Ovary (tissue), 9 donors: ENCODE measurements around the gene GLYATL1. TPM values are rescaled to one million over a fixed set of nuclear protein-coding genes. Genes with fewer than 3 reads are reported as not detected.

ENCODE experiments used
- DNase-seq, 5 donors: peaks; one replicate each; pipeline ENCODE4 v3.0.0-alpha.2; 2019 to 2020
- H3K27ac ChIP-seq, 2 donors: fragments of 200-600 bp; one replicate each; pipeline versions ENCODE4 v1.5.1 to v1.8.0; 2019 to 2022
- H3K27me3 ChIP-seq: fragments of 200-600 bp; one replicate; pipeline ENCODE4 v1.8.0; 2022
- H3K36me3 ChIP-seq: fragments of 200-600 bp; sonication (generic); one replicate; pipeline ENCODE4 v1.5.1; 2019
- H3K4me1 ChIP-seq: one replicate; pipeline ENCODE4 v1.8.1; 2013; ENCODE audit warnings: mild to moderate bottlenecking, moderate library complexity; ENCODE audit not compliant: insufficient read depth
- H3K4me3 ChIP-seq: fragments of 200-600 bp; sonication (generic); one replicate; pipeline ENCODE4 v1.5.1; 2017
- H3K9me3 ChIP-seq, 2 donors: fragments of 200-600 bp in 1 of 2; sonication (generic) in 1 of 2; one replicate each; pipeline versions ENCODE4 v1.5.1 to v1.8.1; 2013 to 2019; ENCODE audit warnings: mild to moderate bottlenecking in 1 of 2, moderate library complexity in 1 of 2
- CTCF ChIP-seq, 3 donors: fragments of 450-650 bp in 2 of 3; fragments of 200-600 bp in 1 of 3; IDR thresholded peaks; one replicate each; pipeline versions ENCODE4 v1.5.1 to v1.8.0; 2016 to 2022; ENCODE audit warnings: antibody characterized with exemption in 3 of 3, mild to moderate bottlenecking in 1 of 3
- EP300 ChIP-seq: sonication (generic); formaldehyde crosslinking; IDR thresholded peaks from one replicate; pipeline ENCODE4 v1.6.1; 2017; ENCODE audit warnings: antibody characterized with exemption
- POLR2A ChIP-seq: fragments of 450-650 bp; IDR thresholded peaks from one replicate; pipeline ENCODE4 v1.6.1; 2017; ENCODE audit warnings: antibody characterized with exemption, mild to moderate bottlenecking, moderate library complexity
- WGBS, 3 donors: extraction: QIAGEN DNeasy Blood & Tissue Kit in 1 of 3; methylation state at CpG; one replicate each; pipeline versions ENCODE4 v1.1.5 to v1.1.7; 2013 to 2017; 5-methylcytosine and 5-hydroxymethylcytosine counted together
- intact Hi-C, 4 donors: fragments of 100-400 bp; cut with DNase I; formaldehyde crosslinking; loops; one replicate each; pipeline versions ENCODE4 v1.11.0 to v1.15.1; 2022 to 2023
- polyA plus RNA-seq, 2 donors: library from polyadenylated mRNA; stranded (reverse); fragments of 200-250 nt in 1 of 2; fragments of 350-450 nt in 1 of 2; fragmentation: Illumina TruSeq in 1 of 2; extraction: RNeasy Lipid Tissue Mini Kit (QIAGEN cat#74804) in 1 of 2; gene quantifications; one replicate each; pipeline ENCODE4 v1.2.3, GENCODE V29; 2013 to 2014
- total RNA-seq, 7 donors: library from RNA; depleted of rRNA in 2 of 7; stranded (reverse); fragments of >200 nt in 2 of 7; fragmentation: NEBNext Ultra II Directional in 3 of 7; extraction: Animal tissue kit (Norgen Biotek cat#: 25700) in 3 of 7; gene quantifications; one replicate each; pipeline versions ENCODE4 v1.1.0 to v1.2.4, GENCODE V29; 2016 to 2023
- donor health status: DM: no; HTN: no; CAD: no; lungs with moderate emphysema.
- donor health status: DM: no; HTN: no; CAD: no.
- donor health status: Bipolar disorder and iron deficiency.
- donor health status: DM: yes; HTN: yes; CAD: no.
- donor health status: DM: no; HTN: no; CAD: no.
- donor health status: DM: yes; HTN: yes; CAD: no.

The GLYATL1 gene
- total and polyA plus RNA-seq, 9 donors, result 0.02 to 1.5 (median 0.23) TPM; not detected in 6

- DNase-seq, result no peak
- intact Hi-C loops, result loop anchor here in 1 of 4 donors (10.0 kb wide), 1 partner anchor 767 kb away; no protein-coding TSS in a partner anchor
- Histone ChIP-seq H3K36me3 (no peaks in the 10 kb centered on the region), H3K4me3 (no peak overlapping the region), H3K4me1 (peaks cover 2% of the 10 kb centered on the region), H3K27me3 (no peaks in the 10 kb centered on the region), H3K9me3 (no peaks in the 10 kb centered on the region), H3K27ac (no peak overlapping the region)
- WGBS, 3 donors, result 5 to 14% (median 11%) methylated on average over 6 of the region's 6 CpGs
- TF ChIP-seq POLR2A (no peak), EP300 (no peak), CTCF (IDR thresholded peaks at IDR 0.05) (no peak)
Observed at GRCh38 chr11:58928107-58928499, 11.2 kb upstream of the GLYATL1 start.

GRCh38 chr11:58928691-58929090, 10.6 kb upstream of the GLYATL1 start:
- Histone ChIP-seq H3K9me3 (no peaks in the 10 kb centered on the region), H3K4me1 (peaks cover 2% of the 10 kb centered on the region), H3K36me3 (no peaks in the 10 kb centered on the region), H3K27me3 (no peaks in the 10 kb centered on the region), H3K4me3 (no peak overlapping the region), H3K27ac (no peak overlapping the region)
- DNase-seq, result no peak
- no peak for TF ChIP-seq POLR2A
- TF ChIP-seq CTCF (IDR thresholded peaks at IDR 0.05), result no peak
- TF ChIP-seq EP300, result no peak
- intact Hi-C loops, result loop anchor here in 1 of 4 donors (10.0 kb wide), 1 partner anchor 766 kb away; no protein-coding TSS in a partner anchor

GRCh38 chr11:58930926-58931325, 8.4 kb upstream of the GLYATL1 start:
- peaks cover 2% of the 10 kb centered on the region for H3K4me1 ChIP-seq
- intact Hi-C loops, result no loop called here
- no peak for DNase-seq
- 62 to 81% (median 66%) methylated on average over 2 of the region's 2 CpGs for WGBS, 3 donors
- H3K4me3 ChIP-seq, result no peak overlapping the region
- no peaks in the 10 kb centered on the region for H3K9me3 ChIP-seq
- no peak for TF ChIP-seq CTCF (IDR thresholded peaks at IDR 0.05)
- no peak for TF ChIP-seq POLR2A
- no peak for TF ChIP-seq EP300
- H3K36me3 ChIP-seq, result no peaks in the 10 kb centered on the region
- H3K27ac ChIP-seq, result no peak overlapping the region
- H3K27me3 ChIP-seq, result no peaks in the 10 kb centered on the region

- no peaks in the 10 kb centered on the region for H3K36me3 ChIP-seq
- intact Hi-C loops, result no loop called here
- H3K27ac ChIP-seq, result no peak overlapping the region
- 78 to 94% (median 81%) methylated on average over 3 of the region's 3 CpGs for WGBS, 3 donors
- no peaks in the 10 kb centered on the region for H3K4me1 ChIP-seq
- TF ChIP-seq CTCF (IDR thresholded peaks at IDR 0.05) (no peak), EP300 (no peak), POLR2A (no peak)
- no peak overlapping the region for H3K4me3 ChIP-seq
- no peak for DNase-seq
- no peaks in the 10 kb centered on the region for H3K27me3 ChIP-seq
- H3K9me3 ChIP-seq, result no peaks in the 10 kb centered on the region
Observed at GRCh38 chr11:58933661-58934060, 5.6 kb upstream of the GLYATL1 start.
